ENCODE measurements around the gene ZNF777.
A peak's percentile ranks its signal among the peaks of the same experiment; 100 is the strongest.

ZNF777 gene

GRCh38 chr7:149422162-149422913 is 38.5 kb downstream of the ZNF777 start (continued):
- peak; percentile 47; the same call in 1 of the 2 replicates for TF ChIP-seq TRIM28 (IDR thresholded peaks at IDR 0.05; ENCODE audit: borderline replicate concordance, low read length)
- TF ChIP-seq ZSCAN23 (tag by site-specific recombination; IDR thresholded peaks at IDR 0.05): no peak
- no peak for TF ChIP-seq BCL11A (tag by site-specific recombination; IDR thresholded peaks at IDR 0.05; ENCODE audit: low read depth)
- TF ChIP-seq ZBTB8A (tag by site-specific recombination; IDR thresholded peaks at IDR 0.05): peak; percentile 69
- no peak for TF ChIP-seq ZNF513 (tag by site-specific recombination; IDR thresholded peaks at IDR 0.05)
- TF ChIP-seq SP7 (tag by site-specific recombination; IDR thresholded peaks at IDR 0.05): peak; percentile 63
- TF ChIP-seq ZNF239 (tag by site-specific recombination; IDR thresholded peaks at IDR 0.05): no peak
- TF ChIP-seq HOXC10 (CRISPR knock-in tag; IDR thresholded peaks at IDR 0.05): no peak
- TF ChIP-seq ZNF488 (tag by site-specific recombination; IDR thresholded peaks at IDR 0.05): no peak
- TF ChIP-seq ZNF777 (tag by site-specific recombination; IDR thresholded peaks at IDR 0.05; ENCODE audit: borderline replicate concordance): no peak
- 0 out of 2 replicates have a peak, but pooled peaks have one; percentile 16 for TF ChIP-seq ZNF596 (tag by site-specific recombination; IDR thresholded peaks at IDR 0.05)
- TF ChIP-seq ZXDB (tag by site-specific recombination; IDR thresholded peaks at IDR 0.05): peak; percentile 63; the same call in 1 of the 2 replicates
- no peak for TF ChIP-seq ZBTB48 (tag by site-specific recombination; IDR thresholded peaks at IDR 0.05)
- TF ChIP-seq PRDM1 (tag by site-specific recombination; IDR thresholded peaks at IDR 0.05): no peak
- no peak for TF ChIP-seq ZNF341 (tag by site-specific recombination; IDR thresholded peaks at IDR 0.05; ENCODE audit: low read depth)
- no peak for TF ChIP-seq GLI2 (tag by site-specific recombination; IDR thresholded peaks at IDR 0.05; ENCODE audit: borderline replicate concordance, low read depth)
- no peak for TF ChIP-seq ZBTB6 (tag by site-specific recombination; IDR thresholded peaks at IDR 0.05)
- peak; percentile 33; the same call in 1 of the 2 replicates for TF ChIP-seq KLF7 (tag by site-specific recombination; IDR thresholded peaks at IDR 0.05; ENCODE audit: borderline replicate concordance)
- peak; percentile 25; the same call in 1 of the 2 replicates for TF ChIP-seq ZNF10 (tag by site-specific recombination; IDR thresholded peaks at IDR 0.05)
- TF ChIP-seq ZNF350 (tag by site-specific recombination; IDR thresholded peaks at IDR 0.05): no peak
- no peak for TF ChIP-seq ZNF555 (tag by site-specific recombination; conservative IDR thresholded peaks at IDR 0.05)
- TF ChIP-seq ZNF37A (tag by site-specific recombination; IDR thresholded peaks at IDR 0.05): no peak
- peak; percentile 39; the same call in 1 of the 2 replicates for TF ChIP-seq KLF8 (tag by site-specific recombination; IDR thresholded peaks at IDR 0.05)
- TF ChIP-seq, protein P1, sequence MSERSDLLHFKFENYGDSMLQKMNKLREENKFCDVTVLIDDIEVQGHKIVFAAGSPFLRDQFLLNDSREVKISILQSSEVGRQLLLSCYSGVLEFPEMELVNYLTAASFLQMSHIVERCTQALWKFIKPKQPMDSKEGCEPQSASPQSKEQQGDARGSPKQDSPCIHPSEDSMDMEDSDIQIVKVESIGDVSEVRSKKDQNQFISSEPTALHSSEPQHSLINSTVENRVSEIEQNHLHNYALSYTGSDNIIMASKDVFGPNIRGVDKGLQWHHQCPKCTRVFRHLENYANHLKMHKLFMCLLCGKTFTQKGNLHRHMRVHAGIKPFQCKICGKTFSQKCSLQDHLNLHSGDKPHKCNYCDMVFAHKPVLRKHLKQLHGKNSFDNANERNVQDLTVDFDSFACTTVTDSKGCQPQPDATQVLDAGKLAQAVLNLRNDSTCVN (tag by site-specific recombination; optimal IDR thresholded peaks at IDR 0.05): peak; percentile 61
- TF ChIP-seq ZNF561 (tag by site-specific recombination; IDR thresholded peaks at IDR 0.05; ENCODE audit: borderline replicate concordance): 0 out of 2 replicates have a peak, but pooled peaks have one; percentile 58
- TF ChIP-seq HOXD13 (CRISPR knock-in tag; IDR thresholded peaks at IDR 0.05; ENCODE audit: borderline replicate concordance): no peak
- TF ChIP-seq, protein P2, sequence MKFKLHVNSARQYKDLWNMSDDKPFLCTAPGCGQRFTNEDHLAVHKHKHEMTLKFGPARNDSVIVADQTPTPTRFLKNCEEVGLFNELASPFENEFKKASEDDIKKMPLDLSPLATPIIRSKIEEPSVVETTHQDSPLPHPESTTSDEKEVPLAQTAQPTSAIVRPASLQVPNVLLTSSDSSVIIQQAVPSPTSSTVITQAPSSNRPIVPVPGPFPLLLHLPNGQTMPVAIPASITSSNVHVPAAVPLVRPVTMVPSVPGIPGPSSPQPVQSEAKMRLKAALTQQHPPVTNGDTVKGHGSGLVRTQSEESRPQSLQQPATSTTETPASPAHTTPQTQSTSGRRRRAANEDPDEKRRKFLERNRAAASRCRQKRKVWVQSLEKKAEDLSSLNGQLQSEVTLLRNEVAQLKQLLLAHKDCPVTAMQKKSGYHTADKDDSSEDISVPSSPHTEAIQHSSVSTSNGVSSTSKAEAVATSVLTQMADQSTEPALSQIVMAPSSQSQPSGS (tag by site-specific recombination; IDR thresholded peaks at IDR 0.05; ENCODE audit: low read depth): no peak
- TF ChIP-seq ZNF121 (tag by site-specific recombination; IDR thresholded peaks at IDR 0.05): no peak
- TF ChIP-seq, protein P3, sequence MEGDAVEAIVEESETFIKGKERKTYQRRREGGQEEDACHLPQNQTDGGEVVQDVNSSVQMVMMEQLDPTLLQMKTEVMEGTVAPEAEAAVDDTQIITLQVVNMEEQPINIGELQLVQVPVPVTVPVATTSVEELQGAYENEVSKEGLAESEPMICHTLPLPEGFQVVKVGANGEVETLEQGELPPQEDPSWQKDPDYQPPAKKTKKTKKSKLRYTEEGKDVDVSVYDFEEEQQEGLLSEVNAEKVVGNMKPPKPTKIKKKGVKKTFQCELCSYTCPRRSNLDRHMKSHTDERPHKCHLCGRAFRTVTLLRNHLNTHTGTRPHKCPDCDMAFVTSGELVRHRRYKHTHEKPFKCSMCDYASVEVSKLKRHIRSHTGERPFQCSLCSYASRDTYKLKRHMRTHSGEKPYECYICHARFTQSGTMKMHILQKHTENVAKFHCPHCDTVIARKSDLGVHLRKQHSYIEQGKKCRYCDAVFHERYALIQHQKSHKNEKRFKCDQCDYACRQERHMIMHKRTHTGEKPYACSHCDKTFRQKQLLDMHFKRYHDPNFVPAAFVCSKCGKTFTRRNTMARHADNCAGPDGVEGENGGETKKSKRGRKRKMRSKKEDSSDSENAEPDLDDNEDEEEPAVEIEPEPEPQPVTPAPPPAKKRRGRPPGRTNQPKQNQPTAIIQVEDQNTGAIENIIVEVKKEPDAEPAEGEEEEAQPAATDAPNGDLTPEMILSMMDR (tag by site-specific recombination; IDR thresholded peaks at IDR 0.05): peak; percentile 51
- no peak for TF ChIP-seq ZNF658 (tag by site-specific recombination; IDR thresholded peaks at IDR 0.05)
- TF ChIP-seq ZBTB20 (tag by site-specific recombination; IDR thresholded peaks at IDR 0.05): peak; percentile 81
- TF ChIP-seq GLIS2 (tag by site-specific recombination; IDR thresholded peaks at IDR 0.05): no peak
- TF ChIP-seq ZNF2 (tag by site-specific recombination; IDR thresholded peaks at IDR 0.05): peak; percentile 60; the same call in 1 of the 2 replicates
- no peak for TF ChIP-seq ZNF768 (tag by site-specific recombination; IDR thresholded peaks at IDR 0.05)
